Vagina (tissue), 2 donors: ENCODE measurements around the gene SPIN1. TPM values are rescaled to one million over a fixed set of nuclear protein-coding genes. Genes with fewer than 3 reads are reported as not detected.

ENCODE experiments used
- DNase-seq, 2 donors: peaks; one replicate each; pipeline ENCODE4 v3.0.0-alpha.2; 2017; ENCODE audit errors: extremely low spot score in 2 of 2
- H3K27ac ChIP-seq: fragments of 200-600 bp; sonication (generic); one replicate; pipeline ENCODE4 v1.5.1; 2019
- H3K27me3 ChIP-seq: fragments of 200-600 bp; sonication (generic); one replicate; pipeline ENCODE4 v1.5.1; 2019
- H3K36me3 ChIP-seq, 2 donors: fragments of 200-600 bp; sonication (generic); one replicate each; pipeline ENCODE4 v1.5.1; 2017 to 2019
- H3K4me1 ChIP-seq: fragments of 200-600 bp; sonication (generic); one replicate; pipeline ENCODE4 v1.5.1; 2019
- H3K4me3 ChIP-seq, 2 donors: fragments of 200-600 bp; sonication (generic); 1 replicate in 1 of 2; 2 replicates in 1 of 2; pipeline ENCODE4 v1.5.1; 2016 to 2019
- H3K9me3 ChIP-seq: fragments of 200-600 bp; sonication (generic); one replicate; pipeline ENCODE4 v1.5.1; 2019
- CTCF ChIP-seq, 3 experiments: fragments of 450-650 bp in 2 of 3; fragments of 200-600 bp in 1 of 3; sonication (generic) in 1 of 3; IDR thresholded peaks; one replicate each; pipeline ENCODE4 v1.5.1; 2017 to 2019; ENCODE audit warnings: antibody characterized with exemption in 3 of 3, mild to moderate bottlenecking in 2 of 3, moderate library complexity in 2 of 3
- POLR2A ChIP-seq, 2 donors: fragments of 450-650 bp; IDR thresholded peaks; one replicate each; pipeline ENCODE4 v1.6.1; 2017; ENCODE audit warnings: antibody characterized with exemption in 2 of 2, mild to moderate bottlenecking in 2 of 2, moderate library complexity in 2 of 2
- POLR2AphosphoS5 ChIP-seq, 2 donors: sonication (generic); formaldehyde crosslinking; IDR thresholded peaks; one replicate each; pipeline ENCODE4 v1.9.0; 2017; ENCODE audit warnings: antibody characterized with exemption in 2 of 2, mild to moderate bottlenecking in 2 of 2, low read depth in 1 of 2; ENCODE audit not compliant: insufficient read depth in 1 of 2
- intact Hi-C: fragments of 100-400 bp; cut with DNase I; formaldehyde crosslinking; loops from one replicate; pipeline ENCODE4 v1.15.1; 2023
- total RNA-seq: library from RNA; depleted of rRNA; stranded (reverse); fragments of >200 nt; gene quantifications from one replicate; pipeline ENCODE4 v1.2.3, GENCODE V29; 2016

SPIN1 gene
- total RNA-seq, 1 donor from 2014 or later = 72.9 TPM

DNA sequence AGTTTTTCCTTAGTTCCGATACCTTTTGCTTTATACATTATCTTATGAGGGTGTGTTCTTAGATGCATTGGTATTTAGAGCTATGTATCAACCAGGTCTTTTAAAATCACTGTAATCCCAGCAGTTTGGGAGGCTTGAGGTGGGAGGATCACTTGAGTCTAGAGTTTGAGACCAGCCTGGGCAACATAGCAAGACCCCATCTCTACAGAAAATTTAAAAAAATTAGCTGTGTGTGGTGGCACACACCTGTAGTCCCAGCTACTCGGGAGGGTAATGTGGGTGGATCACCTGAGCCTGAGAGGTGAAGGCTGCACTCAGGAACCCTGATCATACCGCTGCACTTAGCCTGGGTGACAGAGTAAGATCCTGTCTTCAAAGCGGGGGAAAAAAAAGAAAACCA lies 15.1 kb downstream of the SPIN1 start:
- H3K36me3 ChIP-seq = no peaks in the 10 kb centered on the region
- H3K9me3 ChIP-seq = no peaks in the 10 kb centered on the region
- TF ChIP-seq CTCF (IDR thresholded peaks at IDR 0.05) = no peak
- TF ChIP-seq POLR2A (IDR thresholded peaks at IDR 0.05) = no peak
- no peak for TF ChIP-seq POLR2AphosphoS5 (IDR thresholded peaks at IDR 0.05; ENCODE audit: insufficient read depth in 1 of 2, low read depth in 1 of 2)
- H3K27me3 ChIP-seq = no peaks in the 10 kb centered on the region
- H3K4me1 ChIP-seq = peaks cover 52% of the 10 kb centered on the region
- intact Hi-C loops = no loop called here
- no peak overlapping the region for H3K27ac ChIP-seq
- no peak overlapping the region for H3K4me3 ChIP-seq
- DNase-seq = no peak

- TF ChIP-seq POLR2AphosphoS5 (IDR thresholded peaks at IDR 0.05; ENCODE audit: insufficient read depth in 1 of 2, low read depth in 1 of 2) (no peak), POLR2A (IDR thresholded peaks at IDR 0.05) (no peak), CTCF (IDR thresholded peaks at IDR 0.05) (no peak)
- peaks cover 45% of the 10 kb centered on the region for H3K4me1 ChIP-seq
Measured at GRCh38 chr9:88406051-88406450, 17.8 kb downstream of the SPIN1 start.

DNA sequence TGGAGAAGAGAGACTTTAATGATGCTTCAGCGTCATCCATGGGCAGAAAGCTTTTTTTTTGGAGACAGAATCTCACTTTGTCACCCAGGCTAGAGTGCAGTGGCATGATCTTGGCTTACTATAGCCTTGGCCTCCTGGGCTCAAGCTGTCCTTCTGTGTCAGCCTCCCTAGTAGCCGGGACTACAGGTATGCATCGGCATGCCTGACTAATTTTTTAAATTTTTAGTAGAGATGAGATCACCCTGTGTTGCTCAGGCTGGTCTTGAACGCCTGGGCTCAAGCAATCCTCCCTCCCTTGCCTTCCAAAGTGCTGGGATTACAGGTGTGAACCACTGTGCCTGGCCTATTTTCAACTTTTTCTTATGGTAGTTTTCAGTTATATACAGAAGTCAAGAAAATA lies 23.2 kb downstream of the SPIN1 start:
- peaks cover 20% of the 10 kb centered on the region for H3K4me1 ChIP-seq
- no peak overlapping the region for H3K4me3 ChIP-seq
- intact Hi-C loops = no loop called here
- H3K27ac ChIP-seq = no peak overlapping the region
- H3K9me3 ChIP-seq = peaks cover 4% of the 10 kb centered on the region
- H3K36me3 ChIP-seq = no peaks in the 10 kb centered on the region
- no peak for DNase-seq
- H3K27me3 ChIP-seq = no peaks in the 10 kb centered on the region
- no peak for TF ChIP-seq POLR2AphosphoS5 (IDR thresholded peaks at IDR 0.05; ENCODE audit: insufficient read depth in 1 of 2, low read depth in 1 of 2)
- TF ChIP-seq CTCF (IDR thresholded peaks at IDR 0.05) = no peak
- no peak for TF ChIP-seq POLR2A (IDR thresholded peaks at IDR 0.05)

More at GRCh38 chr9:88406051-88406450, 17.8 kb downstream of the SPIN1 start:
- no peak overlapping the region for H3K4me3 ChIP-seq
- no peaks in the 10 kb centered on the region for H3K9me3 ChIP-seq
- DNase-seq = no peak
- no peak overlapping the region for H3K27ac ChIP-seq
- no peaks in the 10 kb centered on the region for H3K27me3 ChIP-seq
- intact Hi-C loops = no loop called here
- no peaks in the 10 kb centered on the region for H3K36me3 ChIP-seq

DNA sequence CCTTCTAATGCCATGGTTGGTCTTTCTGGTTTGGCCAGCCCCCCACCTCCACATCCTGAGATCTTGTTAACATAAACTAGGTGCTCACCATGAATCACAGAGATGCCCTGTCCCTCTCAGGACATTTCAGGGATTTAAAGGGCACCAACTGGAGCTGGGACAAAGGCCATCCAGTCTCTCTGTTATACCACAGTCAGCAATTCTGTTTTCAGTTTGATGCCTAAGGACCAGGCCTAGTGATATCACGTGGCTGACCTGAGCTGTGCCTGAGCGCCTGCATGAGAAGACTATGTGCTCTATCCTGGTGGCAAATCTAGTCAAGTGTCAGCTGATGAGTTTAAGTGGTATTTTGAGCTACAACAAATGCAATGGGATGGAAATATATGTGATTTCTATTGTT lies 26.1 kb downstream of the SPIN1 start:
- no peak for TF ChIP-seq POLR2A (IDR thresholded peaks at IDR 0.05)
- no peak for TF ChIP-seq CTCF (IDR thresholded peaks at IDR 0.05)
- TF ChIP-seq POLR2AphosphoS5 (IDR thresholded peaks at IDR 0.05; ENCODE audit: insufficient read depth in 1 of 2, low read depth in 1 of 2) = no peak
- Histone ChIP-seq H3K4me3 (no peak overlapping the region), H3K27ac (no peak overlapping the region), H3K27me3 (no peaks in the 10 kb centered on the region), H3K36me3 (peaks cover 0 to 7% of the 10 kb centered on the region in 2 donors), H3K4me1 (peaks cover 22% of the 10 kb centered on the region), H3K9me3 (peaks cover 8% of the 10 kb centered on the region)
- DNase-seq = no peak
- intact Hi-C loops = no loop called here

DNA sequence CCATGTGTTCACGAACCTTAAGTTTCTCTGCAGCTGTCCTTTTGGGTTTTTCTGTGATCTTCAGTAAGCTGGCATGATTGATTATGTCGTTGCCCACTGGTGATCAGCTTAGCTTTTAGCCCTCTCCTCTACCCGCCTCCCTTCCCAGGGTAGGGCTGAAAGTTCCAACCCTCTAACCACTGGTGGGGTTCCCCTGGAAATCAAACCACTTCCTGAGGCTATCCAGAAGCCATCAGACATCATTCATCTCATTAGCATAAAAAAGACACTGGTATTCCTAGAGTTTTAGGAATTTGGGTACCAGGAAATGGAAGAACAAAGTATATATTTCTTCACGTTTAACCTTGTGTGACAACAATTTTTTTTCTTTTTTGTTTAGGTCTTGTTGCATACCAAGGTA lies 29.8 kb downstream of the SPIN1 start:
- no peak for DNase-seq
- intact Hi-C loops = no loop called here
- H3K27me3 ChIP-seq = no peaks in the 10 kb centered on the region
- no peak overlapping the region for H3K27ac ChIP-seq
- peaks cover 18% of the 10 kb centered on the region for H3K9me3 ChIP-seq
- peaks cover 0 to 20% of the 10 kb centered on the region in 2 donors for H3K36me3 ChIP-seq
- TF ChIP-seq POLR2AphosphoS5 (IDR thresholded peaks at IDR 0.05; ENCODE audit: insufficient read depth in 1 of 2, low read depth in 1 of 2) (no peak), CTCF (IDR thresholded peaks at IDR 0.05) (no peak)
- no peak overlapping the region for H3K4me3 ChIP-seq
- H3K4me1 ChIP-seq = peaks cover 11% of the 10 kb centered on the region
